Right lobe of liver (tissue), 4 donors: ENCODE results near the gene E2F6.

Experiments
- CTCF ChIP-seq, 4 donors: fragments of 200-600 bp in 3 of 4; fragments of 450-650 bp in 1 of 4; IDR thresholded peaks; one replicate each; pipeline versions ENCODE4 v1.5.1 to v1.8.0; 2016 to 2022; ENCODE audit warnings: antibody characterized with exemption in 4 of 4, mild to moderate bottlenecking in 2 of 4
- POLR2A ChIP-seq: fragments of 450-650 bp; IDR thresholded peaks from one replicate; pipeline ENCODE4 v1.6.1; 2017; ENCODE audit warnings: antibody characterized with exemption, mild to moderate bottlenecking
- donor health status: DM: no; HTN: no; CAD: no.
- donor health status: DM: no; HTN: no; CAD: no.
- donor health status: DM: no; HTN: yes; CAD: no.

GRCh38 chr2:11437602-11438001, 28.4 kb downstream of the E2F6 start:
- no peak for TF ChIP-seq POLR2A
- TF ChIP-seq CTCF (IDR thresholded peaks at IDR 0.05), result no peak
